ENCODE data around the gene AMY2A.
"Not testable (repeated sequence)": the region's sequence is repeated elsewhere in the genome, so short reads cannot be mapped to it uniquely, and the experiment has no call there.

AMY2A gene

GRCh38 chr1:103616994-103617477 is at the start of gene AMY2A:
Gene AMY2A, plus strand, starts transcription at chr1:103617427. Its CDS starts 14 bp downstream, at chr1:103617441.
- not testable (repeated sequence) for DNase-seq

GRCh38 chr1:103569493-103569892 is 47.7 kb upstream of the AMY2A start:
- no peak for DNase-seq

GRCh38 chr1:103571289-103571688 is 45.9 kb upstream of the AMY2A start, which contains the start of gene AMY2B:
Gene AMY2B, plus strand, starts transcription at chr1:103571589. Its CDS starts 14 bp downstream, at chr1:103571603.
- DNase-seq = not testable (repeated sequence)

DNA sequence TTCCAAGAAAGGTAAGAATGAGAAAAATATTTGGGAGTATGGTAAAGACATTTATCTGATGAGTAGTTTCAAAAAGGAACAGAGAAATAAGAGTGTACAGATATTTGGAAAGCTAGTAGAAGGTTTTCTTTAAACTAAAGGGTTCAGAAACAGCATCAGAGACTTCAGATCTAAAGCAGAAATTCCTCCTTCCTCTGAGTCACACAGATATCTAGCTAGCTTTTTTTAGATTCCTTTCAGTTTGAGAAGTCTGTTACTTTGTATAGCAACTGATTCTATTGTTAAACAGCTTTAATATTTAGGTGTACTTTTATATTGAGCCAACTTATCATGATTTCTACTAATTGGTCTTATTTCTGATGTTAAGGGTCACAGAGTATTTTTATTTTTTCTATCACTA is 41.2 kb upstream of the AMY2A start:
- no peak for DNase-seq

DNA sequence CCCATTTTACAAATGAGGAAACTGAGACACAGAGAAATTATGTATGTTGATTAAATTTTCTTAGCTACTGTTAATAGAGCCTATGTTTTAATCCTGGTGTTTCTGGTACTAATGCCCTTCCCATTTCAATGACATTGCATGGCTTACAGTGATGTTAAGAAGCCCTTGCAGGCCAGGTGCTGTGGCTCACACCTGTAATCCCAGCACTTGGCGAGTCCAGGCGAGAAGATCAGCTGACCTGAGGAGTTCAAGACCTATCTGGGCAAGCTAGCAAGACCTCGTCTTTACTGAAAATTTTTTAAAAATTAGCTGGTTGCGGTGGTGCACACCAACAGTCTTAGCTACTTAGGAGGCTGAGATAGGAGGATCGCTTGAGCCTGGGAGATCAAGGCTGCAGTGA is 40.4 kb upstream of the AMY2A start:
- not testable (repeated sequence) for DNase-seq

DNA sequence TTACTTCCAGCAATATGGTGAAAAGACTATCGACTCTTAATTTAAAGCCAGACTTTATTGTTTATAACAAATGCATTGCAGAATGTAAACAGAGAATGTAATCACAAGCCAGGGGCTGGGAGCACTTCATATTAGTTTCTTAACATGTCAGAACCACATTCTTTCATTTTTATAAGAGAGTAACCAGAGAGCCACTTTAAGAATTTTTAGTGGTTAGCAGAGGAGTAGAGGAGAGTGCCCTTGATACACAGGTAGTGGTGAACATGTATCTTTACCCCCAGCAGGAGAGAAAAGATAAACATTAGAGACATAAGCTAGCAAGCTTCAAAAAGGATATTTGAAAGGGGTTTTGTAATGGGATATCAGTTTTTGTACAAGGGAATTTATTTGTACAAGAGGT is 34.8 kb upstream of the AMY2A start:
- no peak for DNase-seq

DNA sequence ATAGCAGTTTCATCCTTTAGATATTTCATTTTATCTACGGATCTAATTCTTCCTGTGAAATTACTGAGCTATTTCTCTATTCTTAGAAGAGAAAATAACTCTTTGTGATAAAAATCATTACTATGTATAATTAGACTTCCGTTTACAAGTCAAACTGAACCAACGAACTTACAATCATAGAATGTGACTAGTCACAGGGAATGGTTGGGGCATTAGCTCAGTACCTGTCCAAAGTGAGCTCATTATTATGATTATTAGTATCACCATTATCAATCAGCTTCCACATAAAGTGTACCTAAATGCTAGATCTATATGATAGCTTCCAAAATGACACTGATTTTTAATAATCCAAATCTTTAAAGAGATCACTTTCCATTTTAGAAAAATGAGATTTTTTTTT is 33.3 kb upstream of the AMY2A start:
- no peak for DNase-seq

DNA sequence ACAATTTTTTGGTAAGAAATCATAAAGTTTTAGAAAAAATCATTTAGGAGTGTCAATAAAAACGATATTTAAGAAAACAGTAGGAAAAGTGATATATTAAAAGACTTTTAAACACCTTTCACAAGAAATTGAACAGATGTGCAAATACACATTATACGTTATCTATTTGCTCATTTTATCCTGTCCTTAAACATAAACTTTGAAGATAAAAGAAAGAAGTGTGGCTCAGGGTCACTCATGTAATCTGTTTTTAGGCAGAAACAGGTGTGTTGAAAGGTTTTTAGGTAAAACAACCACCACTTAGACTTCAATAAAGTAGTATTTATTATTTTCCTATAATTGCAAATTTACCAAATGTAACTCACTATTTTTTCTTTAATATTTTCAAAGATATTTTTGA is 32.7 kb upstream of the AMY2A start:
- no peak for DNase-seq

- DNase-seq = not testable (repeated sequence)
These were observed 14.5 kb upstream of the AMY2A start for GRCh38 chr1:103602740-103603139.

DNA sequence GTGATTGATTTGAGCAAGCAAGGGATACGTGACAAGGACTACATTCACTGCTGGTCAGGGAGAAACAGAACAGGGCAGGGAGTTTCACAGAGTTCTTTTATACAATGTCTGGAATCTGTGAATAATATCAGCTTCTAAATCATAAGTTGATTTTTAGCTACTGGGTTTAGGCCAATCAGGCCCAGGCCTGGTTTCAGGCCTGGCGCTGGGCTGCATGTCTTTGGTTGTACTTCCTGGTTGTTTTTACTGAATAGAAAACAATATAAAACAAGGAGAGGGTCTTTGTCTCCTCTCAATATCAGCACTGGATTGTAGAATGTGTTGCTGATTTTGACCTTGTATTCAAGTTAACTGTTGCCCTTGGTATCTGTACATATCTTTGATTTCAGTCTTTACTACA is 865 bp upstream of the AMY2A start:
- DNase-seq = no peak

- DNase-seq = not testable (repeated sequence)
These were observed 10.2 kb downstream of the AMY2A start for GRCh38 chr1:103627436-103627835.

- DNase-seq = not testable (repeated sequence)
These were observed 24.0 kb downstream of the AMY2A start for GRCh38 chr1:103641194-103641593.

- DNase-seq = not testable (repeated sequence)
These were observed 26.7 kb downstream of the AMY2A start for GRCh38 chr1:103643908-103644307.

GRCh38 chr1:103650305-103650704 is 33.1 kb downstream of the AMY2A start:
- DNase-seq = not testable (repeated sequence)

DNA sequence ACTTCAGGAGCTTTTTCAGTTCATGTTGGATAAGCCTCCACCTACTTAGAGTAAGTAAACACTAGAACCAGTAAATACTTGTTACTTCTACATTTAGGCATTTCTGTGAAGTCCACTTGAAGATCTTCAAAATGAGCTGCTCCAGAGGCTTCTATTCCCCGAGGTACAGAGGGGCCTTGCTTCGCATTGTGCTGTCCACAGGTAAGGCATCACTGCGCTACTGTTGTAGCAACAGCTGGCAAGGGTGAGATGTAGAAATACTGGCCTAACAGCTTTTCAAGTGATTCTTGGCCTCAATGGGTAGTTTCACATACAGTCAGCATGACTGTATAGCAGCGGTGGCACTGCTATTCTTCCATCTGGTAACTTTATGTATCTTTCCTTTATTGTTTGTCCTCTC is 33.7 kb downstream of the AMY2A start:
- not testable (repeated sequence) for DNase-seq

GRCh38 chr1:103654133-103654532 is 36.9 kb downstream of the AMY2A start:
- DNase-seq = not testable (repeated sequence)

DNA sequence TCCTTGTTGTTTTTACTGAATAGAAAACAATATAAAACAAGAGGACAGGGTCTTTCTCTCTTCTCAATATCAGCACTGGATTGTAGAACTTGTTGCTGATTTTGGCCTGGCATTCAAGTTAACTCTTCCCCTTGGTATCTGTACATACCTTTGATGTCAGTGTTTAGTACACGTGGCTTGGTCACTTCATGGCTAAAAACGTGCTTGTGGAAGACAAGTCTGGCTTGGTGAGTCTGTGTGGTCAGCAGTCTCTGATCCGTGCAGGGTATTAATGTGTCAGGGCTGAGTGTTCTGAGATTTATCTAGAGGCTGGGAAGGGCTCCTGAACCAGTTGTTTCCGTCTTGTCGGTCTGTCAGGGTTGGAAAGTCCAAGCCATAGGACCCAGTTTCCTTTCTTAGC is 38.2 kb downstream of the AMY2A start, which contains the start of gene AMY1A:
AMY1A (plus strand) TSS at position 301 of the 400 bp plus-strand sequence. CDS start 571 bp downstream, outside the sequence.
- not testable (repeated sequence) for DNase-seq
